KMS-11 (cell line): ENCODE data around the gene MAFB.

Experiments used
- H2AFZ ChIP-seq: fragments of 200-600 bp; sonication (generic); 2 replicates; pipeline ENCODE4 v1.6.1; 2016; ENCODE audit warnings: antibody characterized with exemption, mixed run types, low read depth
- H3K27ac ChIP-seq: fragments of 200-600 bp; sonication (generic); 2 replicates; pipeline ENCODE4 v1.6.1; 2016; ENCODE audit warnings: mild to moderate bottlenecking, mixed run types
- H3K27me3 ChIP-seq: fragments of 200-600 bp; sonication (generic); 2 replicates; pipeline ENCODE4 v1.6.1; 2017; ENCODE audit warnings: mild to moderate bottlenecking, low read depth, mixed run types, moderate library complexity; ENCODE audit not compliant: insufficient read depth
- H3K36me3 ChIP-seq: fragments of 200-600 bp; sonication (generic); 2 replicates; pipeline ENCODE4 v1.6.1; 2017; ENCODE audit warnings: mild to moderate bottlenecking, mixed run types; ENCODE audit not compliant: insufficient read depth
- H3K4me1 ChIP-seq: fragments of 200-600 bp; sonication (generic); 2 replicates; pipeline ENCODE4 v1.6.1; 2016; ENCODE audit warnings: mild to moderate bottlenecking, low read depth, mixed run types; ENCODE audit not compliant: poor library complexity, severe bottlenecking
- H3K4me2 ChIP-seq: fragments of 200-600 bp; sonication (generic); 2 replicates; pipeline ENCODE4 v1.7.0; 2016; ENCODE audit warnings: mild to moderate bottlenecking, mixed run types
- H3K4me3 ChIP-seq: fragments of 200-600 bp; sonication (generic); IDR thresholded peaks from 2 replicates; pipeline ENCODE4 v1.6.1; 2017; ENCODE audit warnings: low read depth, low read length, mixed read lengths; ENCODE audit not compliant: insufficient read depth
- H3K79me2 ChIP-seq: fragments of 200-600 bp; sonication (generic); 2 replicates; pipeline ENCODE4 v1.6.1; 2016; ENCODE audit warnings: low read depth, mixed run types; ENCODE audit not compliant: insufficient read depth
- H3K9ac ChIP-seq: fragments of 200-600 bp; sonication (generic); 2 replicates; pipeline ENCODE4 v1.6.1; 2016; ENCODE audit warnings: mild to moderate bottlenecking, mixed run types
- H4K20me1 ChIP-seq: fragments of 200-600 bp; sonication (generic); 2 replicates; pipeline ENCODE4 v1.6.1; 2016; ENCODE audit warnings: mild to moderate bottlenecking, mixed run types; ENCODE audit not compliant: insufficient read depth
- CTCF ChIP-seq: fragments of 200-600 bp; sonication (generic); conservative IDR thresholded peaks from 2 replicates; pipeline ENCODE4 v1.6.1; 2017; ENCODE audit warnings: low read depth, mild to moderate bottlenecking, antibody characterized with exemption, low read length, moderate library complexity, mixed read lengths

Gene MAFB

GRCh38 chr20:40681684-40682083, 7.4 kb downstream of the MAFB start:
- no peak for TF ChIP-seq CTCF
- Histone ChIP-seq H3K36me3 (no peaks in the 10 kb centered on the region), H3K79me2 (no peaks in the 10 kb centered on the region), H4K20me1 (no peaks in the 10 kb centered on the region), H3K4me1 (no peaks in the 10 kb centered on the region), H3K9ac (no peak overlapping the region), H3K4me3 (no peak overlapping the region), H3K27me3 (no peaks in the 10 kb centered on the region), H3K4me2 (no peak overlapping the region), H2AFZ (no peak overlapping the region), H3K27ac (no peak overlapping the region)

GRCh38 chr20:40681165-40681564, 7.9 kb downstream of the MAFB start:
- Histone ChIP-seq H3K27me3 (no peaks in the 10 kb centered on the region), H3K4me2 (no peak overlapping the region), H4K20me1 (no peaks in the 10 kb centered on the region)

GRCh38 chr20:40680161-40680959, 8.7 kb downstream of the MAFB start:
- no peak for TF ChIP-seq CTCF
- Histone ChIP-seq H3K9ac (no peak overlapping the region), H2AFZ (no peak overlapping the region), H3K79me2 (no peaks in the 10 kb centered on the region), H3K4me3 (no peak overlapping the region), H3K27me3 (no peaks in the 10 kb centered on the region), H3K4me1 (no peaks in the 10 kb centered on the region), H3K27ac (no peak overlapping the region), H3K4me2 (no peak overlapping the region), H3K36me3 (no peaks in the 10 kb centered on the region), H4K20me1 (no peaks in the 10 kb centered on the region)

More at GRCh38 chr20:40681165-40681564, 7.9 kb downstream of the MAFB start:
- H3K36me3 ChIP-seq: no peaks in the 10 kb centered on the region
- H3K27ac ChIP-seq: no peak overlapping the region
- no peak for TF ChIP-seq CTCF
- H3K9ac ChIP-seq: no peak overlapping the region
- H2AFZ ChIP-seq: no peak overlapping the region
- no peak overlapping the region for H3K4me3 ChIP-seq
- no peaks in the 10 kb centered on the region for H3K4me1 ChIP-seq
- no peaks in the 10 kb centered on the region for H3K79me2 ChIP-seq

- Histone ChIP-seq H3K4me2 (no peak overlapping the region), H3K79me2 (no peaks in the 10 kb centered on the region), H3K9ac (no peak overlapping the region), H3K36me3 (no peaks in the 10 kb centered on the region), H3K4me3 (no peak overlapping the region), H3K27ac (no peak overlapping the region), H3K27me3 (no peaks in the 10 kb centered on the region), H4K20me1 (no peaks in the 10 kb centered on the region), H2AFZ (no peak overlapping the region), H3K4me1 (no peaks in the 10 kb centered on the region)
- no peak for TF ChIP-seq CTCF
These were observed 9.9 kb downstream of the MAFB start for GRCh38 chr20:40679184-40679583.
